H1 (cell line): ENCODE results near the gene GPR135.

ENCODE experiments used
- CTCF ChIP-seq, 3 experiments: IDR thresholded peaks; 1 replicate in 2 of 3; 2 replicates in 1 of 3; pipeline versions ENCODE4 v1.5.1 to v1.6.1; 2011; ENCODE audit warnings: low read length in 3 of 3, mild to moderate bottlenecking in 3 of 3, inconsistent platforms in 2 of 3, low read depth in 1 of 3, moderate library complexity in 1 of 3; ENCODE audit not compliant: insufficient read depth in 1 of 3; ENCODE audit errors: control extremely low read depth in 1 of 3
- POLR2AphosphoS5 ChIP-seq: IDR thresholded peaks from 2 replicates; pipeline ENCODE4 v1.6.1; 2011; ENCODE audit warnings: low read depth, low read length

GRCh38 chr14:59464486-59465315 lies 479 bp downstream of the GPR135 start:
- TF ChIP-seq CTCF (IDR thresholded peaks at IDR 0.05; ENCODE audit: control extremely low read depth in 1 of 3, insufficient read depth in 1 of 3, low read depth in 1 of 3, low read length in 3 of 3) (0 out of 4 replicates have a peak, but pooled peaks of 1 of the 3 experiments have one; percentile 6), POLR2AphosphoS5 (no peak)
